Measurements from ENCODE around the gene SGMS1. TPM values are rescaled to one million over a fixed set of nuclear protein-coding genes. Genes with fewer than 3 reads are reported as not detected.
"Not testable (repeated sequence)": the region's sequence is repeated elsewhere in the genome, so short reads cannot be mapped to it uniquely, and the experiment has no call there.

Gene SGMS1
- total and polyA plus RNA-seq, 2 donors (not counting 1 experiment from before 2014, with no cell fraction given): 39.9 to 82.1 TPM

- Histone ChIP-seq H3K4me3 (replicated peaks in 1 of 4; ENCODE audit: control extremely low read depth in 1 of 4, insufficient read depth in 1 of 4, low read depth in 3 of 4, low read length in 4 of 4) (no peak overlapping the region), H3K27me3 (ENCODE audit: control insufficient read depth, insufficient read depth, low read length) (no peaks in the 10 kb centered on the region), H4K20me1 (ENCODE audit: control insufficient read depth, extremely low read depth, insufficient read depth, low read length) (no peaks in the 10 kb centered on the region), H3K27ac (ENCODE audit: insufficient read depth, low read length) (no peak overlapping the region), H3K79me2 (ENCODE audit: control insufficient read depth, insufficient read depth, low read length) (peaks cover 12% of the 10 kb centered on the region), H3K9me3 (ENCODE audit: control insufficient read depth, insufficient read depth, low read depth, low read length) (no peaks in the 10 kb centered on the region), H3K4me2 (ENCODE audit: extremely low read depth, insufficient read depth, low read length) (no peak overlapping the region), H3K9ac (ENCODE audit: insufficient read depth, low read length) (no peak overlapping the region), H3K36me3 (ENCODE audit: control insufficient read depth, insufficient read depth, low read length) (no peaks in the 10 kb centered on the region), H2AFZ (ENCODE audit: low read length) (no peak overlapping the region), H3K4me1 (ENCODE audit: control insufficient read depth, extremely low read depth, insufficient read depth, low read length) (peaks cover 5% of the 10 kb centered on the region)
- DNase-seq (ENCODE audit: low read depth in 2 of 2): no peak
- no peak for TF ChIP-seq EZH2 (IDR thresholded peaks at IDR 0.05; ENCODE audit: low read length, missing control alignments)
- no peak for TF ChIP-seq CTCF (conservative IDR thresholded peaks at IDR 0.05 in 1 of 2, IDR thresholded peaks at IDR 0.05 in 1 of 2; ENCODE audit: low read depth in 1 of 2, low read length in 2 of 2)
Observed at GRCh38 chr10:50358411-50358810, 265.3 kb downstream of the SGMS1 start.

GRCh38 chr10:50356481-50356832 is 267.3 kb downstream of the SGMS1 start:
- H4K20me1 ChIP-seq (ENCODE audit: control insufficient read depth, extremely low read depth, insufficient read depth, low read length); H3K27ac ChIP-seq (ENCODE audit: insufficient read depth, low read length); H3K9ac ChIP-seq (ENCODE audit: insufficient read depth, low read length); H3K9me3 ChIP-seq (ENCODE audit: control insufficient read depth, insufficient read depth, low read depth, low read length); H2AFZ ChIP-seq (ENCODE audit: low read length); H3K36me3 ChIP-seq (ENCODE audit: control insufficient read depth, insufficient read depth, low read length); DNase-seq (ENCODE audit: low read depth in 2 of 2); H3K27me3 ChIP-seq (ENCODE audit: control insufficient read depth, insufficient read depth, low read length); H3K4me1 ChIP-seq (ENCODE audit: control insufficient read depth, extremely low read depth, insufficient read depth, low read length); H3K4me3 ChIP-seq (replicated peaks in 1 of 4; ENCODE audit: control extremely low read depth in 1 of 4, insufficient read depth in 1 of 4, low read depth in 3 of 4, low read length in 4 of 4); H3K4me2 ChIP-seq (ENCODE audit: extremely low read depth, insufficient read depth, low read length): not testable (repeated sequence)
- peaks cover 10% of the 10 kb centered on the region for H3K79me2 ChIP-seq (ENCODE audit: control insufficient read depth, insufficient read depth, low read length)

GRCh38 chr10:50355693-50356480 is 267.9 kb downstream of the SGMS1 start:
- not testable (repeated sequence) for DNase-seq (ENCODE audit: low read depth in 2 of 2); H3K4me1 ChIP-seq (ENCODE audit: control insufficient read depth, extremely low read depth, insufficient read depth, low read length); H3K79me2 ChIP-seq (ENCODE audit: control insufficient read depth, insufficient read depth, low read length); H4K20me1 ChIP-seq (ENCODE audit: control insufficient read depth, extremely low read depth, insufficient read depth, low read length); H3K9ac ChIP-seq (ENCODE audit: insufficient read depth, low read length); H2AFZ ChIP-seq (ENCODE audit: low read length); H3K27ac ChIP-seq (ENCODE audit: insufficient read depth, low read length); H3K4me2 ChIP-seq (ENCODE audit: extremely low read depth, insufficient read depth, low read length); H3K4me3 ChIP-seq (replicated peaks in 1 of 4; ENCODE audit: control extremely low read depth in 1 of 4, insufficient read depth in 1 of 4, low read depth in 3 of 4, low read length in 4 of 4); H3K27me3 ChIP-seq (ENCODE audit: control insufficient read depth, insufficient read depth, low read length); H3K36me3 ChIP-seq (ENCODE audit: control insufficient read depth, insufficient read depth, low read length); H3K9me3 ChIP-seq (ENCODE audit: control insufficient read depth, insufficient read depth, low read depth, low read length)

GRCh38 chr10:50351483-50352146 is 272.1 kb downstream of the SGMS1 start:
- Histone ChIP-seq H2AFZ (ENCODE audit: low read length) (no peak overlapping the region), H3K9me3 (ENCODE audit: control insufficient read depth, insufficient read depth, low read depth, low read length) (no peaks in the 10 kb centered on the region), H3K9ac (ENCODE audit: insufficient read depth, low read length) (no peak overlapping the region), H3K4me3 (replicated peaks in 1 of 4; ENCODE audit: control extremely low read depth in 1 of 4, insufficient read depth in 1 of 4, low read depth in 3 of 4, low read length in 4 of 4) (no peak overlapping the region), H3K27ac (ENCODE audit: insufficient read depth, low read length) (no peak overlapping the region), H4K20me1 (ENCODE audit: control insufficient read depth, extremely low read depth, insufficient read depth, low read length) (no peaks in the 10 kb centered on the region), H3K27me3 (ENCODE audit: control insufficient read depth, insufficient read depth, low read length) (no peaks in the 10 kb centered on the region), H3K36me3 (ENCODE audit: control insufficient read depth, insufficient read depth, low read length) (no peaks in the 10 kb centered on the region), H3K79me2 (ENCODE audit: control insufficient read depth, insufficient read depth, low read length) (peaks cover 3% of the 10 kb centered on the region), H3K4me2 (ENCODE audit: extremely low read depth, insufficient read depth, low read length) (no peak overlapping the region), H3K4me1 (ENCODE audit: control insufficient read depth, extremely low read depth, insufficient read depth, low read length) (no peaks in the 10 kb centered on the region)
- TF ChIP-seq CTCF (conservative IDR thresholded peaks at IDR 0.05 in 1 of 2, IDR thresholded peaks at IDR 0.05 in 1 of 2; ENCODE audit: low read depth in 1 of 2, low read length in 2 of 2) (no peak), EZH2 (IDR thresholded peaks at IDR 0.05; ENCODE audit: low read length, missing control alignments) (no peak)
- no peak for DNase-seq (ENCODE audit: low read depth in 2 of 2)
